ENCODE measurements around the gene WDR27.

DNA sequence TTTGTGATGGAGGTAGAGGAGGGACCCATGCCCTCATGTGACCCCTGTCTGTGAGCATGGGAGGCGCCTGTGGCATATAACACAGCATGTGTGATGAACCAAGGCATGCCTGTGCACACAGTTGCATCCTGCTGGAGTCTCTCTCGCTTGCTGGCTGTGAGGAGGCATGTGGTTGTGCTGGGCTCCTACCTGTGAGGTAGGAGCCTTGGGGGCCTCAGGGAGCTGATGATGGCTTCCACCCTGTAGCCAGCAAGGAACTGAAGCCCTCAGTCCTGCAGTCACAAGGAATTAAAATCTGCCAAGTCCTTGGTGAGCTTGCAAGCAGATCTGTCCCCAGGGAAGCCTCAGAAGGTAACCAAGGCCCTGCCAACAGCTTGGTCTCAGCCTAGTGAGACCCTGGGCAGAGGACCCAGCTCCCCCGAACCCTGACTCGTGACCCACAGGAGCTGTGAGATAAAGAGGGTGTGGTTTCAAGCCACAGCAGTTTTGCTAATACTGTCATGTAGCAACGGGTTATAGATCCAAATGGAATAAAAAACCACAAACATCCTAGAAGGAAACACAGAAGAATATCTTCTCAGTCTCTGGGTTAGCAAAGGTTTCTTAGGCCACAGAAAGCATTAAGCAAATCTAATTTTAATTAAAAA is 145.7 kb downstream of the WDR27 start:
- TF ChIP-seq, protein P1, sequence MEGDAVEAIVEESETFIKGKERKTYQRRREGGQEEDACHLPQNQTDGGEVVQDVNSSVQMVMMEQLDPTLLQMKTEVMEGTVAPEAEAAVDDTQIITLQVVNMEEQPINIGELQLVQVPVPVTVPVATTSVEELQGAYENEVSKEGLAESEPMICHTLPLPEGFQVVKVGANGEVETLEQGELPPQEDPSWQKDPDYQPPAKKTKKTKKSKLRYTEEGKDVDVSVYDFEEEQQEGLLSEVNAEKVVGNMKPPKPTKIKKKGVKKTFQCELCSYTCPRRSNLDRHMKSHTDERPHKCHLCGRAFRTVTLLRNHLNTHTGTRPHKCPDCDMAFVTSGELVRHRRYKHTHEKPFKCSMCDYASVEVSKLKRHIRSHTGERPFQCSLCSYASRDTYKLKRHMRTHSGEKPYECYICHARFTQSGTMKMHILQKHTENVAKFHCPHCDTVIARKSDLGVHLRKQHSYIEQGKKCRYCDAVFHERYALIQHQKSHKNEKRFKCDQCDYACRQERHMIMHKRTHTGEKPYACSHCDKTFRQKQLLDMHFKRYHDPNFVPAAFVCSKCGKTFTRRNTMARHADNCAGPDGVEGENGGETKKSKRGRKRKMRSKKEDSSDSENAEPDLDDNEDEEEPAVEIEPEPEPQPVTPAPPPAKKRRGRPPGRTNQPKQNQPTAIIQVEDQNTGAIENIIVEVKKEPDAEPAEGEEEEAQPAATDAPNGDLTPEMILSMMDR (IDR thresholded peaks at IDR 0.05), result no peak
- TF ChIP-seq POLR2A (IDR thresholded peaks at IDR 0.05), result no peak

Measured in prostate gland (tissue), 2 donors.